ENCODE data around the gene PAPPA2.

The PAPPA2 gene

DNA sequence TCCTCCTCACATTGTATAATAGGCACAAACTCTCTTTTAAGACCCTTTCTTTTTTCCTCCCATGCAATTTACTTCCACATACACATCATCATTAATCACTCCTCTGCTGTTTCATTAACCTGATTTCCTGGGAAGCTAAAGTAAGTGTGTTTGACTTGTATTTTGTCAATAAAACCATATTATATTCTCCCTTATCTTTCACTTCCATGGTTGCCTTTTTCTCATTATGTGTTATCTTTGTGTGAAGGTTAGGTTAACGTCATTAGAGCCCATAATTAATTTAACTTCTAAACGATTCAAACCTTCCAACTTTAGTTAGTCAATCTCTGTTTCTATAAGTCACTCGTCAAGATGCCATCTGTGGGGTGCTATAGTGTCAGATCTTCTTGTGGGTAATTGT lies 313.0 kb downstream of the PAPPA2 start:
- no peak for TF ChIP-seq POLR2A (IDR thresholded peaks at IDR 0.05; ENCODE audit: low read depth, low read length)
- DNase-seq (ENCODE audit: insufficient read length, low spot score) (no peak), FAIRE-seq (no peak)

DNA sequence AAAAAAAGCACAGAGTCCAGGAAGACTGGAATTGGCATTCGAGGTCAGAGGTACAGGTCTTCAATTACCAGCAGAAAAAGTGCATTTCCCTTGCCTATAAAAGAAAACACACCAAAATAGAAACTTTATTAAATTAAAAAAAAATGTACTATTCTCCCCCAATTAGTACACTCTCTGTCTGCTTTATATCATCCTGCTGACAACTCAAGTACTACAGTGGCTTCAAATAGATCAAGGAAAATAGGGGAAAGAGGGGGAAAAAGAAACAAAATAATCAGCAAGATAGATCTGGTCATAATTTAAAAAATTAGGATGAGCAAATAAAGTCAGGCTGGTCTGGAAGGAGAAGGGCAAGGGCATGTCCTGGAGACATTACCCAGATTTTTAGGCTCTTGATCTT lies 315.1 kb downstream of the PAPPA2 start:
- FAIRE-seq = no peak
- TF ChIP-seq POLR2A (IDR thresholded peaks at IDR 0.05; ENCODE audit: low read depth, low read length) = no peak
- DNase-seq (ENCODE audit: insufficient read length, low spot score) = no peak

DNA sequence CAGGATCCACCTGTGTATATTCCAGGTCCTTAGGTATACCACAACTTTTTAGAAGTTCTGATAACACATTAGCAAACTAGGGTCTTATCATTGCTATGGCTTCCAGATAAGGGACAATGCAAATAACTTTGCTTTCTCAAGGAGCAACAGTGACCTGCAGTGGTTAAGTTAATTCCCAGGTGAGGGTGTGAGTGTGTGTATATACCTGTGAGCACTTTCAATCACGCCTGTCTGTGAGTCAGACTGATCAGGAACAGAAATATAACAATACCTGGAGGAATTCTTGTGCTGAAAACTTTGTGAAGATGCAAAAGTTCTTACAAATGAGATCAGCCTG lies 317.0 kb downstream of the PAPPA2 start:
- no peak for TF ChIP-seq POLR2A (IDR thresholded peaks at IDR 0.05; ENCODE audit: low read depth, low read length)
- FAIRE-seq = no peak

DNA sequence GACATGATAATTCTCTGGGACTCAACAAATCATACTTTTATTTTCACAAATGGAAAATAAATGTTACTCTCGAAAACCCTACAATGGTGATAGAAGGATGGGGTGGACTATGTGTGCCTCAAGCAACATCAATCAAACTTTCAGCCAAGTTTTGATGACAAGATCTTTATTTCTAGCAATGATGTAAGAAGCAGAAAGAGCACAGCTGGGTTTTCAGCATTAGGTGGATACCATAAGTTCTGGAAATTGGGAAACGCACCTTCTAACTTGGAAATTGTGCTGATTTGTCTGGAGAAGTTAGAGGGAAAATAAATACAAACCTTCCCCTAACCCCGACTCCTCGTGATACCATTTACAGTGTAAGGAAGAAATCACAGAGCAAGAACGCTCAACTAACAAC lies 320.3 kb downstream of the PAPPA2 start:
- no peak for FAIRE-seq

More for the DNA sequence above, 317.0 kb downstream of the PAPPA2 start:
- no peak for DNase-seq (ENCODE audit: insufficient read length, low spot score)

DNA sequence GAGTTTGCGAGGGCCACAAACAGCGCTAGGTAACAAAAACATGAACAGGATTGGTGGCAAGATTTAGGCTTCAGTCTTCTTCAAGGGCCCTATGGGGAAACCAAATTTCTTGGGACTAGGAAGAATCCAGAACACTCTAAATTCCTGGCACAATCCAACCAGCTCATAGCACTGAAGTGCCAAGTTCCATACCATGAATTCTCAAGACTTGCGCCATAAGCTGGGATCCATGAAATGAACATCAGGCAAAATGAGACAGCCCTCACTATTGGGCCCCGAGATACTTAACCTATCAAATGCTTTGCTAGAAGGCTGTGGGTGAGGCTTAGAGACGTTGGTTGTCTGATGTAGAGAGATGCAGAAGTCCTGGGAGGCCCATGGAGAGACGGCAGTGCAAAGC lies 322.1 kb downstream of the PAPPA2 start:
- no peak for DNase-seq (ENCODE audit: insufficient read length, low spot score)
- no peak for FAIRE-seq
- TF ChIP-seq POLR2A (IDR thresholded peaks at IDR 0.05; ENCODE audit: low read depth, low read length) = no peak

More for the DNA sequence above, 320.3 kb downstream of the PAPPA2 start:
- TF ChIP-seq POLR2A (IDR thresholded peaks at IDR 0.05; ENCODE audit: low read depth, low read length) = no peak
- DNase-seq (ENCODE audit: insufficient read length, low spot score) = no peak

DNA sequence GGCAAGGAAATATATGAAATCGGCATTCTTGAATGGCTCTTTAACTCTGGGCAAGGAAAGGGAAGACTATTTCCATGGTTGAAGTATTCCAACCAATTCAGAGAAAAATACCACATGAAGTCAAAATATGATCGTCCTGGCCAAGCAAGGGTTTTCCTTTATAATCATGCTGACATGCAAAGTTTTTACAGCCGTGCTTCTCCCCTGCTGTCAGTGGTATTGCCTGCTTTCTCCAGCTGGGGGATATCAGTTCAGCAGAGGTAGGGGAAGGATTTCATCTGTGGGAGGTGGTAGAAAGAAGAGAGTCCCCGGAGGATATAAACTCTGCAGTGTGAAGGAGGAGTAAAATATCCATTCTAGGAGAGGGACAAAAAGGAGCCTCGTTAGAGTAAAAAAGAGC lies 322.8 kb downstream of the PAPPA2 start:
- DNase-seq (ENCODE audit: insufficient read length, low spot score) (no peak), FAIRE-seq (no peak)
- no peak for TF ChIP-seq POLR2A (IDR thresholded peaks at IDR 0.05; ENCODE audit: low read depth, low read length)

DNA sequence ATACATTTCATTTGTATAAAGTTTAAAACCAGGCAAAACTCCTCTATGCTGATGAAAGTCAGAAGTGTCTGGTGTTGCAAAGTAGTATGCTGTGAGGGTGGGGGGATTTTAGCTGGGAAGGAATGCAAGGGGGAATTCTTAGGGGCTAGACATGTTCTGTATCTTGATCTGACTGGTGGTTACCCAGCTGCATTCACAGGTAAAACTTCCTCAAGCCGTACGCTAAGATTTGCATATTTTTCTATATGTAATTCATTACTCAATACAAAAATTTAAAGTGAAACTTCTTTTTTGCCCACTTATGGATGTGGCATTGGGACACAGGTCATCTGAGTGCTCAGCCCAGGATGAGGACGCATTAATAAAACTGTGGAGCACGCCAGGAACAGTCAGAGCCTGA lies 323.3 kb downstream of the PAPPA2 start:
- FAIRE-seq = no peak
- no peak for DNase-seq (ENCODE audit: insufficient read length, low spot score)
- no peak for TF ChIP-seq POLR2A (IDR thresholded peaks at IDR 0.05; ENCODE audit: low read depth, low read length)

DNA sequence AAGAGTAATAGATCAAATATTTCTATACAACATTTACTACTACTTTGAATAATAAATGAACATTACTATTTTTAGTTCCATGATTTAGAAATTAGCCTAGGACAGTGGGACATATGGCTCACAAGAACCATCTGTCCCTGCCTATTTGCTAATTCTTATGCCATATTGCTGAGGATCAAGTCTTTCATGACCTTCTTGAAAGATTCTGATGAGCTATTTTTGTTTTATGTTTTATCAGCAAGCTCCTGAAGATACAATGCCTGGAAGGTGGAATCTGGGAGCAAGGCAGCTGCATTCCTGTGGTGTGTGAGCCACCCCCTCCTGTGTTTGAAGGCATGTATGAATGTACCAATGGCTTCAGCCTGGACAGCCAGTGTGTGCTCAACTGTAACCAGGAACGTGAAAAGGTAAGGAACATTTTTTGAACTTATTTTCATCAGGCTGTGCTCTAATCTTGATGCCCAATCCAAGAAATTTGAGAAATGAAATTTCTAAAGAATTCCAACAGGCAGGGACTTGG lies 326.7 kb downstream of the PAPPA2 start:
- TF ChIP-seq POLR2A (IDR thresholded peaks at IDR 0.05; ENCODE audit: low read depth, low read length) = no peak
- no peak for FAIRE-seq
- no peak for DNase-seq (ENCODE audit: insufficient read length, low spot score)

DNA sequence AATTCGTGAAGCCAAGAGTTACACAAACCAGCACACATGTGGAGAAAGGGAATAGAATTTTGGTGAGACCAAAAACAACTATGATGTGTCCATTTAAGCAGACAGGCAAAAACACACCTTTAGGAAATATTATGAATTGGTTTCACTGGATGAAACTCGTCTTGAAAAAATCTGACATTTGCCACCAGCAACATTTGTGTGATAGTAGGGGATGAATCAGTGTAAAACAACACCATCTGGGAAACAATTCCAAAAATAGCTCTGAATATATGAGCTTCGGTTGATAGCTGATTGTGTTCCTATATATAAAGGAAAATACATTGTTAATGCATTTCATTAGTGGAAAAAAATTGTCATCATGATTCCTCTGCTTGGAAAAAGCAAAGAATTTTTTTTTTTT lies 327.8 kb downstream of the PAPPA2 start:
- FAIRE-seq (no peak), DNase-seq (ENCODE audit: insufficient read length, low spot score) (no peak)
- no peak for TF ChIP-seq POLR2A (IDR thresholded peaks at IDR 0.05; ENCODE audit: low read depth, low read length)

DNA sequence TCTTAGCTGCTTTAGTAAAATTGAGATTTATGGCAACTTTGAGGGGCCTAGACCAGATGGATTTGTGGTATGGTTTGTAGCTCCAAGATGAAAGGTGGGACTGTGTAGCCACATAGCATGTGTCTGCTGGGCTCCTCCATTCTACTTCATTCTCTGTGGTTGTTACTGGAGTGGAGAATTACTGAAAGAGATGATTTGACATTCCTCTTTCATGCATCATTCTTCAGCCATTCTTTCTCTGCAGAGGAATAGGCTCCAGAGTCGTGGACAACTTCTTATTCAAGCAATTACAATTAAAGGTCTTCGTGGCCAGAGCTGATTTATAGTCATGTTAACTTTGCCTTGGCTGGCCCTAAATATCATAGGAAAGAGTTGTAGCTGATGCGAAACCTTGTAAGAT lies 328.9 kb downstream of the PAPPA2 start:
- no peak for DNase-seq (ENCODE audit: insufficient read length, low spot score)
- no peak for FAIRE-seq
- no peak for TF ChIP-seq POLR2A (IDR thresholded peaks at IDR 0.05; ENCODE audit: low read depth, low read length)

DNA sequence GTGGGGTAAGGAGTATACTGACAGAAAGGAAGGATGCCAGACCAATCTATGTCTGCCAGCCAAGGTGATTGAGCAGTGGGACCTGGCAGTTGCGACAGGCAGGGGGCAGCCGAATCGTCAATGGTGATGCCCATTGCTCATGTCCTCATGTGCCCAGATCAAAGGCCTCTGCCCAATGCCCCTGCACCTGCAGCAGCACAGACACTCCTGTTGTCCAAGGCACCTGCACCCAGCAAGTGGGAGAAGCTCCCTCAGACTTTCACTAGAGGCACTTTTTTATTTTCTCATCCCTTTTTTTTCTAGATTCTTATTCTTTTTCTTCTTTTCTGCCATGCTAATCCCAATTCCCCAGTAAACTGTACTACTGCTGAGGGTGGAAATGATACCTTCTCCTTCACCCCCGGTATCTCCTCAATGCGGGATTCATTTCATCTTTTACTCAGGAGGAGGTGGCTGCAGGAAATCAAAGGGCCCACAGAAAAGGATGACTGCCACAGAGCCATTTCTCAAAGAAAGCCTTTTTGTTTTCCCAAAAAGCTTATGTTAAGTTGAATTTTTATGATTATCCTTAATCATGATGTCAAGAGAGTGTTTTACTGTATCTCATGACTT lies 332.0 kb downstream of the PAPPA2 start:
- FAIRE-seq (no peak), DNase-seq (ENCODE audit: insufficient read length, low spot score) (no peak)
- no peak for TF ChIP-seq POLR2A (IDR thresholded peaks at IDR 0.05; ENCODE audit: low read depth, low read length)

DNA sequence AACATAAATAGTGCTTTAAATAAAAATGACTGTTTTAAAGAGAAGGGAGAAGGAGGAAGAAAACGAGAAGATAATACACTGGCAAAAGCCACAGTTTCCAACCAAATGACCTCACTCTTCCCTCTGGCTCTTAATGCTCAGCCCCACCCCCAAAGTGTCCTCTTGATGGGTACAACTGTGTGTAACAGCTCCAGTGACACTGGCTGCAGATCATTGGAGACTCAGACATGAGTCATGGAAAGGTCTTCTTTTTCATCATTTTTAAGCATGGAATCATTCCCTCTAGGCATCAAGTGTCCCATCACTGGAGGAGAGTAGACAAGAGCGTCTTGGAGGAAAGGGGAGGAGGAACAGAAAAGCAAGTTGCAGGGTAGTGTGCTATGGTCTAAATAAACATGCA lies 333.0 kb downstream of the PAPPA2 start:
- DNase-seq (ENCODE audit: insufficient read length, low spot score) = no peak
- FAIRE-seq = no peak
- TF ChIP-seq POLR2A (IDR thresholded peaks at IDR 0.05; ENCODE audit: low read depth, low read length) = no peak

DNA sequence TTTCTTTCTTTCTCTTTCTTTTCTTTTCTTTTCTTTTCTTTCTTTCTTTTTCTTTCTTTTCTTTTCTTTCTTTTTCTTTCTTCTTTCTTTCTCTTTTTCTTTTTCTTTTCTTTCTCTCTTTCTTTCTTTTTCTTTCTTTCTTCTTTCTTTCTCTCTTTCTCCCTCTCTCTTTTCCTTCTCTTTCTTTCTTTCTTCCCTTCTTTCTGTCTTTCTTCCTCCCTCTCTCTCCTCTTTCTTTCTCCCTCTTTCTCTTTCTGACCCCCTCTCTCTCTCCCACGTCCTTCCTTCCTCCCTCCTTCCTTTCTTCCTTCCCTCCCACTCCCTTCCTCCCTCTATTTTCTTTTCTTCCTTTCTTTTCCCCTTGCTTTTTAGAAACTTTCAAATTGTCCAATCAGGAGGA lies 333.6 kb downstream of the PAPPA2 start:
- DNase-seq (ENCODE audit: insufficient read length, low spot score) (no peak), FAIRE-seq (no peak)
- no peak for TF ChIP-seq POLR2A (IDR thresholded peaks at IDR 0.05; ENCODE audit: low read depth, low read length)

DNA sequence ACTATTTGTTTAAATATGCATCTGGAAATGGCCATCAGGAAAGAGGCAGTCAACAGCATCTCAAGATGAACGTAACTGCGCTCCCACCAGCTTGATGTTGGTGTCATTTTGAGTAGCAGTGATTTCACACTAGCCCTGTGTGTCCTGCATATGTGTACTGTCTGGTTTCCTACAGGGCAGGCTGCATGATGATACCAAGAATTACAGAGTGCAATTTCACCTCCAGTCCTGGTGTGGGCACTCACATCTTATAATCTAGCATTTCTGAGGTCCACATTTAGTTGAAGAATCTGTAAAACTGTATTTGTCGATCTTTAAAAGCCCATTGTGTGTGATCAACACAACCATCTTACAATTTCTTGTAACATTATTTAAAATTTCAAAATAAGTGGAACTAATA lies 336.4 kb downstream of the PAPPA2 start:
- FAIRE-seq = no peak
- no peak for DNase-seq (ENCODE audit: insufficient read length, low spot score)
- TF ChIP-seq POLR2A (IDR thresholded peaks at IDR 0.05; ENCODE audit: low read depth, low read length) = no peak

DNA sequence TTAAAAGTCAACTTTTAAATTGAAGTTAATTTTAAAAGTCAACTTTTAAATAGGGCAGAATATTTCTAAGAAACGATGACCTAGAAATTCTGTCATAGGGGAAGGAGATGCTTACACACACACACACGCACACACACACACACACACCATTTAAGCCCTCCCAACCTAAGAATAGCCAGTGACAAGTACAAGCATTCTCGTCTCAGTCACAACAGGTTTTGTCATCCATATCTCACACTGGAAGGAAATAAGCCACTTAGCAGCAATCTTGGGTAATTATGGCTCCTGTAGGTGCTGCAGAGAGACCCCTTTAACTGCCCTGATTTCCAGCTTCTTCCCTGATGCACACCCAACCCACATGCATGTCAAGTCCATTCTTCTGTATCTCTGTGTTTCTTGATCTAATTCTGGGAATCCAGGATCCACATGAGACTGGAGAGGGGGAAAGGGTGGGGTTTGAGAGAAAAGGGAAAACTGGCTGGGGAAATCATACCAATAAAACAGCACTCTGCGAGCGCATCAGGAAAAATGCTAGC lies 338.1 kb downstream of the PAPPA2 start:
- no peak for TF ChIP-seq POLR2A (IDR thresholded peaks at IDR 0.05; ENCODE audit: low read depth, low read length)
- DNase-seq (ENCODE audit: insufficient read length, low spot score) = no peak
- no peak for FAIRE-seq

Data from H54 (cell line).